GM19238 (cell line): ENCODE measurements around the gene KHDC4.
A peak's percentile ranks its signal among the peaks of the same experiment; 100 is the strongest.
"Not testable (repeated sequence)": the region's sequence is repeated elsewhere in the genome, so short reads cannot be mapped to it uniquely, and the experiment has no call there.

ENCODE experiments used
- DNase-seq: peaks from one replicate; pipeline ENCODE4 v3.0.0; 2011; ENCODE audit warnings: low spot score; ENCODE audit not compliant: insufficient read length

Gene KHDC4

GRCh38 chr1:155940993-155941844 lies 7.0 kb upstream of the KHDC4 start, which contains the start of gene RXFP4:
RXFP4 (plus strand) TSS chr1:155941638; CDS start chr1:155941710, 72 bp downstream.
- DNase-seq, result no peak

GRCh38 chr1:155940482-155940992 lies 6.3 kb upstream of the KHDC4 start:
- DNase-seq, result no peak

- no peak for DNase-seq
Observed at GRCh38 chr1:155938220-155938627, 4.0 kb upstream of the KHDC4 start.

- DNase-seq, result no peak
Observed at GRCh38 chr1:155934936-155935590, 850 bp upstream of the KHDC4 start.

GRCh38 chr1:155933591-155934096 lies 569 bp downstream of the KHDC4 start:
- DNase-seq, result no peak

GRCh38 chr1:155932487-155932886 lies 1.7 kb downstream of the KHDC4 start:
- DNase-seq, result no peak

- no peak for DNase-seq
Observed at GRCh38 chr1:155932081-155932480, 2.1 kb downstream of the KHDC4 start.

- DNase-seq, result no peak
Observed at GRCh38 chr1:155931332-155932038, 2.7 kb downstream of the KHDC4 start.

- not testable (repeated sequence) for DNase-seq
Observed at GRCh38 chr1:155930725-155931124, 3.5 kb downstream of the KHDC4 start.

GRCh38 chr1:155929057-155929456 lies 5.2 kb downstream of the KHDC4 start:
- no peak for DNase-seq

- DNase-seq, result no peak
Observed at GRCh38 chr1:155925506-155925905, 8.7 kb downstream of the KHDC4 start.

- DNase-seq, result no peak
Observed at GRCh38 chr1:155920717-155921116, 13.5 kb downstream of the KHDC4 start.

- no peak for DNase-seq
Observed at GRCh38 chr1:155919801-155920200, 14.4 kb downstream of the KHDC4 start.

GRCh38 chr1:155918660-155919059 lies 15.6 kb downstream of the KHDC4 start:
- DNase-seq, result no peak

GRCh38 chr1:155913969-155914757 lies 20.1 kb downstream of the KHDC4 start:
- no peak for DNase-seq

GRCh38 chr1:155912056-155912536 lies 22.1 kb downstream of the KHDC4 start:
- no peak for DNase-seq

- peak; percentile 74 for DNase-seq
Observed at GRCh38 chr1:155911156-155912055, 22.8 kb downstream of the KHDC4 start, which contains the start of gene RIT1. RIT1 (minus strand) TSS chr1:155911349; CDS start chr1:155910761, 588 bp downstream.

- DNase-seq, result no peak
Observed at GRCh38 chr1:155910621-155911121, 23.5 kb downstream of the KHDC4 start.

- no peak for DNase-seq
Observed at GRCh38 chr1:155909894-155910293, 24.3 kb downstream of the KHDC4 start.
